Left lobe of liver (tissue), 2 donors: ENCODE results near the gene NRG3. TPM values are rescaled to one million over a fixed set of nuclear protein-coding genes. Genes with fewer than 3 reads are reported as not detected.
A peak's percentile ranks its signal among the peaks of the same experiment; 100 is the strongest.

ENCODE experiments used
- ATAC-seq: fragments of 200-7000 bp; cut with Tn5 transposase; one replicate; pipeline ENCODE4 v1.9.1; 2020; ENCODE audit warnings: mild to moderate bottlenecking, moderate library complexity
- DNase-seq: peaks from one replicate; pipeline ENCODE4 v3.0.0-alpha.2; 2020; ENCODE audit warnings: low spot score
- total RNA-seq: library from RNA; stranded (reverse); gene quantifications from one replicate; pipeline ENCODE4 v1.2.1, GENCODE V29; 2021
- donor health status: DM: no; HTN: no; CAD: no; lungs with moderate emphysema.
- donor health status: DM: no; HTN: yes; CAD: no.

NRG3 gene
- total RNA-seq, 1 donor from 2014 or later = 1.1 TPM

- ATAC-seq = no peak
- no peak for DNase-seq
Measured at GRCh38 chr10:82194419-82194818, 319.4 kb downstream of the NRG3 start.

DNA sequence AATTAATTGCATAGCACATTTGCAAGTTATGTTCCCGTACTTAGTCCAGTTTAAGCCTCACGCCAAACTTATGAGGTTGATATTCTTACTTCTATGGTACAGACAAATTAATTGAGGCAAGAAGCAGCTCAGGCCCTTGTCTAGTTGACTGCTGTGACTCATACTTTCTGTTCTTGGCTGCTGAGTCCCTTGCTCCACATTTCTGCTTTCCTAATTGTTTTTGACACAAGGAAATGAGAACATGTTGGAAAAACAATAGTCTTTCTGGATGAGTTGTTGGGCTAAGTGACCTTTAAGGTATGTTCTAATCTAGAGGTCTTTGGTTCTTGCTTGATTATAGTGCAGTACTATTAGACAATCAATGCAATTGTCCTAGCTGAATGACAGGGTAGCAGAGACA is 331.8 kb downstream of the NRG3 start:
- ATAC-seq = no peak
- no peak for DNase-seq

GRCh38 chr10:82208726-82209125 is 333.7 kb downstream of the NRG3 start:
- ATAC-seq = no peak
- DNase-seq = no peak

- ATAC-seq (no peak), DNase-seq (no peak)
Measured at GRCh38 chr10:82210331-82210730, 335.3 kb downstream of the NRG3 start.

- ATAC-seq (no peak), DNase-seq (no peak)
Measured at GRCh38 chr10:82211346-82211745, 336.4 kb downstream of the NRG3 start.

DNA sequence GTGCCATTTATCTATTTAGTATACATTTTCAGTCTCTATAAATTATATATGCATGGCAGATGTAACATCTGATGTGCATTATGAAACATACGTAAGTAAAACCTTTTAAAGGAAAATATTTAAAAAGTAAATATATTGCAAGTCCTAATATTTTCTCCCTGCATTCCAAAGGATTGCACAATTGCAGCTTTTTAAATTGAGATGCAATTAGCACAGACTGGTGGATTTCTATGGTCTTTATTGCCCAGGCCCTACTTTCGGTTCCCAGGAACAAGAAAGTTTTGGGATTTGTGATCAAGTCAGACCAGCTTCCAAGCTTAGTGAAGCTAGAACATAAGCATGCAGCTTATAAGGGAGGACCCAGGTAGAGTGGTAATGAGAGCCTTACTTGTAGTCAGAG is 337.8 kb downstream of the NRG3 start:
- DNase-seq = no peak
- no peak for ATAC-seq

GRCh38 chr10:82213784-82214183 is 338.8 kb downstream of the NRG3 start:
- ATAC-seq = no peak

GRCh38 chr10:82221056-82221455 is 346.1 kb downstream of the NRG3 start:
- no peak for ATAC-seq
- DNase-seq = no peak

More at GRCh38 chr10:82213784-82214183, 338.8 kb downstream of the NRG3 start:
- no peak for DNase-seq

DNA sequence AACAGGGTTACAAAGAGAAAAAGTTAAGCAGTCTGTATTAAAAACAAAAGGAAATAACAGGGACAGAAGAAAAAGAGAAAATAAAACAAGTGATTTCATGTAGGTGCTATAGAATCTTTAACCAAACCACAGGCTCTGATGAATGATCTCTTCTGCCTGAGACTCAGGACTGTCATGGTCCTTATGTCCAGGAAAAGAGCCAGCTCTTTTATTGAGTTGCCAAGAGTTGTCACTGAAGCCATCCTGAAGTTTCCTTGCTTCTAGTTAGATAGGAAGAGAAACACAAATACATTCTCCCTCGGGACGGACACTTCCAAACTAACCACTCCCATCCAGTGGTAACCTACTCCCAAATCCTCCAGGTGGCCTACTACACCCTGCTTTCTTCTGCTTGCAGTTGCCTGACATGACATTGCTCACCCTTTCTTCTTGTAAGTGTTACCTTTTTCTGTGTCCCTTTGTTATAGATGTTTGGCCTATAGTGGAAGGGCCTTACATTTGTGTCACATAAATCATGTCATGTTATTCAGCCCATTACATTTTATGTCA is 346.7 kb downstream of the NRG3 start:
- peak; percentile 67 for ATAC-seq

DNA sequence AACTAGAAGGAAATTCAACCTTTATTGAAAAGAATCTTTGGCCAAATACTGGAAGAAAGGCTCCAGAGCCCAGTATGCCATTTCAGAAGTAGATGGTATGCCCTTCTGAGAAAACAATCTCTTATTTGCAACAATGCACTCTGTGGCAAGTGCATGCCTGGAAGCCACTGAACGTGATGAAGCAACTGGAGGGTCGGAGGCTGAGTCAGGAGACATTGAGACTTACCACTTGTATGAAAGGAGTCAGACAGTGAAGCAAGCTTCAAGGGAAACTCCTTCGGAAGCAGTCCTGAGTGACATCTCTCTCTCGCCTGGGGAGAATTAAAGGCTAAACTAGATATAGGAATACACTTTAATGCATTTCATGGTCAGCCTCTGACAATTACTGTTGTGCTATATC is 353.7 kb downstream of the NRG3 start:
- ATAC-seq (no peak), DNase-seq (no peak)

More for the DNA sequence above, 346.7 kb downstream of the NRG3 start:
- no peak for DNase-seq

DNA sequence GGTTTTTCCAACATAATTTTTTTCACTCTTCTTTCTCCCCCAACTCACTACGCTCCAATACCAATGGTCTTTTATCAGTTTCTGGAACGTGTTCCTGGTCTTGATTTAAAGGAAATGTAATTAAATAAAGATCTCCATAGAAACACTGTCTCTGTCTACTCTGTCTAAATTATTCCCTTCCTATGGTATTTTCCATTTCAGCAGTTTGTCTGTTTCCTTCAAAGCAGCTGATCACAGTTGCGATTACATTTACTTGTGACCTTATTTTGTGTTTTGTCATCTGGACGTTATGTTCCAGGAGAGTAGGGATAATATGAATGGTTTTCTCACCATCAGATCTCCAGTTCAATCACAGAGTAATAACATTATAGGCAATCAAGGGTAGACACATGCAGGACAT is 359.2 kb downstream of the NRG3 start:
- DNase-seq = no peak
- ATAC-seq = no peak

GRCh38 chr10:82236084-82236731 is 361.2 kb downstream of the NRG3 start:
- DNase-seq (no peak), ATAC-seq (no peak)

DNA sequence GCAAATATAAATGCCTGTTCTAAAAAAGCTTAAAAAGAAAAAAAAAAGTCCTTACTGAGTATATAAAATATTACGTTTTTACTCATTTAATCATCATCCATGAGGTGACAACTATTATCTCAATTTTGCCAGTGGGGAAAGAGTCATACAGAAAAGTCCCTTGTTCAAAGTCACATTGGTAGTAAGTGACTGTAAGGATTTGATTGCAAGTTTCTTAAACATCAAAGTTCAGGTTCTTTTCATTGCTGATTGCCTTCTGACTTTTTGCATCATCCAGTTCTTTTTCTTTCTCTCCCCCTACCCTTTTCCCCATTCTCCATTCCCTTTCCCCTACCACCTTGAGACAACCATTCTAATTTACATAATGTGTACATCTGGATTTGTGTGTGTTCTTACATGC is 363.3 kb downstream of the NRG3 start:
- no peak for ATAC-seq

GRCh38 chr10:82240408-82240807 is 365.4 kb downstream of the NRG3 start:
- no peak for ATAC-seq
- DNase-seq = no peak

More for the DNA sequence above, 363.3 kb downstream of the NRG3 start:
- no peak for DNase-seq

- ATAC-seq = no peak
- no peak for DNase-seq
Measured at GRCh38 chr10:82242778-82243177, 367.8 kb downstream of the NRG3 start.

GRCh38 chr10:82245157-82245556 is 370.2 kb downstream of the NRG3 start:
- no peak for ATAC-seq
- DNase-seq = no peak

GRCh38 chr10:82245906-82246560 is 371.0 kb downstream of the NRG3 start:
- DNase-seq (no peak), ATAC-seq (no peak)

GRCh38 chr10:82249141-82249540 is 374.1 kb downstream of the NRG3 start:
- ATAC-seq = no peak
- no peak for DNase-seq

DNA sequence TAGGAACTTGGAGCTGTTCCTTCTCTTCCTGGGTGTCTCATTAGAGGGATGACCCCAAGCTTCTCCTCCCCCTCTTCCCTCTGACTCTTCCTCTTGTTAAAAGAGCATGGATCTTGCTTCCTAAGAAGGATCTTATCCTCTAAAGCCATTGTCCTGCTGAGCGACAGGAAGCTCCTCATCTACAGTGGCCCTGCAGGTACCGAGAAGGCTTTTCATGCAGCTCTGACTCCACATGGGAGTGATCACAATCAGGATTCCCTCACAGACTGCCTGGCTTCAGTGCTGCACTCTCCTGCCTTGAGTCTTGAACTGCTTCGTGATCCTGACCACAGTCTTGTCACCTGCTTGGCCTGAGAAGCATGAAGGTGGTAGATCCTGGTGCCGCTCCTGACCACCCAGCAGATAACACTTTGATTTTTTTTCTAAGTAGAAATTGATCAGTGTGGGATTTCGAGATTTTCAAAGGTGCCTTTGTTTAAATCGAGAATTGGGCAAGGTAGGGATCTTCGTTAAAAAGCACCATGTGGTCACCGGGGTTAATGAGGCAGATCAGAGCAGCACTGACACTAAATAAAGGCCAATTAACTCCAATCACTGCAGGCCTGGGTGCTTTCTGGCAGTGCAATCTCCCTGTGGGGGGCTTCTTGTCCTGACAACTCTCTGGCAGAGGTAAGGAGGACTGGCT is 376.4 kb downstream of the NRG3 start:
- no peak for ATAC-seq

GRCh38 chr10:82252081-82252480 is 377.1 kb downstream of the NRG3 start:
- ATAC-seq (peak; percentile 49), DNase-seq (no peak)

More for the DNA sequence above, 376.4 kb downstream of the NRG3 start:
- no peak for DNase-seq

DNA sequence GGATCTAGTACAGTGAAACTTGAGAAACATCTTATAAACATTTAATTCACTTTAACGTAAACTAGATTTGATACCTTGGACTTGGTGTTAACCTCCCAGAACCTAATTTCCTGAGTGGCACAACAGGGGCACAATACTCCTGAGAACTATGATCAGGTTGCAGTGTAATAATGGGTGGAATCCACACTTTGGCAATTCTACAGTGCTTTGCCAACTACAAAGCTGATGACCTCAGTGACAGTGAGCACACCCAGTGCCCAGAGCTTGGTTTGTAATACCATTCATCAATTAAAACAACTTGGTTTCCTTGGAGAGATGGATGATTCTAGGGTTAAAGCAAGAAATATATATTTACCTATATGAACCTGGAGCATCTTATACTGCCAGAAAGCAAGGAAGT is 379.2 kb downstream of the NRG3 start:
- DNase-seq (no peak), ATAC-seq (peak; percentile 92)

- no peak for DNase-seq
- no peak for ATAC-seq
Measured at GRCh38 chr10:82256275-82256674, 381.3 kb downstream of the NRG3 start.
